Subcutaneous abdominal adipose tissue (tissue), 5 donors: ENCODE results near the gene RNF5.
A peak's percentile ranks its signal among the peaks of the same experiment; 100 is the strongest.

Experiments
- H3K27ac ChIP-seq: one replicate; pipeline ENCODE4 v1.7.0; 2013; ENCODE audit warnings: low read depth, mild to moderate bottlenecking, inconsistent platforms, low read length, moderate library complexity
- H3K27me3 ChIP-seq, 5 donors: one replicate each; pipeline ENCODE4 v1.7.0; 2013; ENCODE audit warnings: low read length in 5 of 5, inconsistent platforms in 1 of 5; ENCODE audit not compliant: control insufficient read depth in 5 of 5, insufficient read depth in 4 of 5
- H3K36me3 ChIP-seq, 5 donors: one replicate each; pipeline ENCODE4 v1.7.0; 2013; ENCODE audit warnings: low read length in 5 of 5; ENCODE audit not compliant: control insufficient read depth in 5 of 5, insufficient read depth in 5 of 5
- H3K4me1 ChIP-seq, 5 donors: one replicate each; pipeline ENCODE4 v1.7.0; 2013; ENCODE audit warnings: low read length in 5 of 5, mild to moderate bottlenecking in 3 of 5, moderate library complexity in 1 of 5; ENCODE audit not compliant: control insufficient read depth in 5 of 5, insufficient read depth in 5 of 5
- H3K4me3 ChIP-seq, 5 donors: one replicate each; pipeline ENCODE4 v1.7.0; 2013; ENCODE audit warnings: low read length in 5 of 5, low read depth in 1 of 5
- H3K9ac ChIP-seq, 5 donors: one replicate each; pipeline ENCODE4 v1.7.0; 2013; ENCODE audit warnings: low read length in 5 of 5, mild to moderate bottlenecking in 4 of 5, moderate library complexity in 3 of 5
- H3K9me3 ChIP-seq, 5 donors: one replicate each; pipeline ENCODE4 v1.7.0; 2013; ENCODE audit warnings: low read length in 5 of 5; ENCODE audit not compliant: control insufficient read depth in 5 of 5
- donor health status: healthy.
- donor health status: healthy.
- donor health status: healthy.
- donor health status: healthy.
- donor health status: healthy.

The RNF5 gene, protein sequence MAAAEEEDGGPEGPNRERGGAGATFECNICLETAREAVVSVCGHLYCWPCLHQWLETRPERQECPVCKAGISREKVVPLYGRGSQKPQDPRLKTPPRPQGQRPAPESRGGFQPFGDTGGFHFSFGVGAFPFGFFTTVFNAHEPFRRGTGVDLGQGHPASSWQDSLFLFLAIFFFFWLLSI

DNA sequence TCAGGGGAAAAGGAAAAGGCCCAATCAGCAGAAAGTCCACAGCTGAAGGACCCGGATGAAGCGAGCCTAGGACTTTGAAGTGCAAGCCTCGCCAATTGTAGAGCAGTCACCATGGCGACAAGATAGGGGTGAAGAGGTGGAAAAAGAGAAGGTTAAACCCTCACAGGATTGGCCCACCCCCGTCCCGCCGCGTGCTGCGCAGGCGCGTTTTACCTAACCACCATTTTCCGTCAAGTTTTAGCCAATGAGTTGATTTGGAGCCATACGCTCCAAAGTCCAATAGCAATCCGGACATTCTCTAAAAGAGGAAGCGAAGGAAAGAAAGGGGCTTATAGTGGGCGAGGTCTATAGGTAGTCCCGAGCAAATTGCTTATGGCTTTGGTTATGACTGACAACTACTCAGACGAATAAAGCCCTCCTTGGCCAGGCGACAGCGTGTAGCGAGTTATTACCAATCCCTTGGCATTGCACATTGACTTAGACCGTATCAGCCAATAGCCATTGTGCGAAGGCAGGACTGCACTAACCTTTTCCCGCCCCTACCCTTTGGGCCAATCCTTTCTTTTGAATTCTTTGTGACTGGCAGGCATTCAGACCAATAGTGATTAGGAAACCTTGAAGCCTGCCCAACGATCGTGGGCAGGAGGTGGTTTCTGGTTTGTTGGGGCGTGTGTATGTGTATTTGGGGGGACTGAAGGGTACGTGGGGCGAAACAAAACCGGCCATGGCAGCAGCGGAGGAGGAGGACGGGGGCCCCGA is at the start of gene RNF5:
RNF5 (plus strand) TSS at position 618 of the 759 bp plus-strand sequence; CDS start at position 725, 107 bp downstream.
- peak within 1 kb of the TSS; percentile 63 to 95 (median 85) for H3K4me3 ChIP-seq
- peaks cover 14 to 60% (median 46%) of the 10 kb centered on the region in 5 donors for H3K4me1 ChIP-seq
- H3K9ac ChIP-seq = peak within 1 kb of the TSS; percentile 66 to 87 (median 79)
- H3K9me3 ChIP-seq = no peaks in the 10 kb centered on the region
- H3K36me3 ChIP-seq = peaks cover 0 to 28% (median 19%) of the 10 kb centered on the region in 5 donors
- no peaks in the 10 kb centered on the region for H3K27me3 ChIP-seq
- peak within 1 kb of the TSS; percentile 93 for H3K27ac ChIP-seq

DNA sequence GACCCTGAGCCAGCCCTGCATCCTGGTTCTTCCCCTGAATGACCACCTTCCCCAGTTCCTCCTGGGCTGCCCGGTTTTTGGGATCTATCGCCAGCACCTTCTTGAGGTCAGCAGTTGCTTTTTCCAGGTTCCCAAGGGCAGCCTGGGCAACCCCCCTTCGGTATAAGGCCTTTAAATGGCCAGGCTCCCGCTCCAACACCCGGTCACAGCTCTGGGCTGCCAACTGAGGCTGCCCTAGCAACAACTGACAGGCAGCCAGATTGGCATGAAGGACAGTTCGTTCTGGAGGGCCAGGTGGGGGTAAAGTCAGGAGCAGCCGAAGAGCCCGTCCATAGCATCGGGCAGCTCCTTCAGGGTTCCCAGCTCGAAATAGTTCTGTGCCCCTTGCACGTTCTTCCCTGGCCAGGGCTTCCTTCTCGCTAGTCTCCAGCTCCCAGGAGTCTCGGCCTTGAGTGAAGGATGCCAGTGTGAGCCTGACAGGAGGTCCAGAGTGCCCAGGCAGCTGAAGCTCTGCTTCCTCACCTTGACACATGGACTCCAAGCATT is 49.4 kb upstream of the RNF5 start:
- H3K27me3 ChIP-seq = no peaks in the 10 kb centered on the region
- H3K4me1 ChIP-seq = peaks cover 10 to 38% (median 34%) of the 10 kb centered on the region in 5 donors
- H3K36me3 ChIP-seq = peaks cover 0 to 31% (median 23%) of the 10 kb centered on the region in 5 donors
- H3K27ac ChIP-seq = peak overlapping the region; percentile 87
- H3K9ac ChIP-seq = peak overlapping the region in 2 of 5 donors; percentile 79 to 83
- H3K4me3 ChIP-seq = peak overlapping the region; percentile 77 to 100 (median 96)
- H3K9me3 ChIP-seq = no peaks in the 10 kb centered on the region

DNA sequence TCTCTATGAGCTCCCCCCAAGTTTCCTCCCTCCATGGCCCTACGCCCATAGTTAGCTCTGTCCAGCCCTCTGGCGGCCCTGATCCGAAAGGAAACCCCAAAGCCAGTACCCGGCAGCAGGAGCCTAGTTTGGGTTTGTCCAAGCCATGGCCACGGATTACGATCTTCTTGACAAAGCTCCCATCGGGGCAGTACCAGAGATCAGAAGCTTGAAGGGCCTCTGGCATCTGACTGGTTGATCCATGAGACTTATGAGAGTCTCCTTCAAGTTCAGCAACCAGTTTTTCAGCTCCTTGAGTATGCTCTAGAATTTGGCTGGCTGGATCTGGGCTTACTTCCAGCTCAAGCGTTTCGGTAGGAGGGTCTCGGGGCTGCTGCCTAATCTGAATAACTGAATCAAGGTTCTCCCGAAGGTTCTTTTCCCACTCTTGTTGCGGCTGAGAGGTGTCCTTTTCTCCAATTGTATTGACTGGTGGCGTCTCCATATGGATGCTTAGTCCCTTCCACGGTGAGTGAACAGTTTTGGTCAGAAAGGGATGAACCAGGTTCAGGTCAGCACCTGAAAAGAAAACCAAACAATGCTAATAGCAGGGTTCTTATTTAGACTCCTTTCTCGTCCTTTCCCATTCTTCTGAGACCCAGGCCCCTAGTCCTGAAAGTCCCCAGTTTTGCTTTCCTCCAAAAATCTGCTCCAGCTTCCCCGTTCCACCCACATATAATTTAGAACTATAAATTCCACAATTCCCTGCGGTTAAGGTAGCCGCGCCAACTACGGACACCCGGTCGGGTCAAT is 48.7 kb upstream of the RNF5 start:
- H3K9ac ChIP-seq = peak overlapping the region; percentile 13 to 86 (median 79)
- no peaks in the 10 kb centered on the region for H3K9me3 ChIP-seq
- no peaks in the 10 kb centered on the region for H3K27me3 ChIP-seq
- peaks cover 10 to 38% (median 34%) of the 10 kb centered on the region in 5 donors for H3K4me1 ChIP-seq
- peak overlapping the region; percentile 77 to 96 (median 82) for H3K4me3 ChIP-seq
- H3K27ac ChIP-seq = peak overlapping the region; percentile 87
- H3K36me3 ChIP-seq = peaks cover 0 to 25% (median 16%) of the 10 kb centered on the region in 5 donors

DNA sequence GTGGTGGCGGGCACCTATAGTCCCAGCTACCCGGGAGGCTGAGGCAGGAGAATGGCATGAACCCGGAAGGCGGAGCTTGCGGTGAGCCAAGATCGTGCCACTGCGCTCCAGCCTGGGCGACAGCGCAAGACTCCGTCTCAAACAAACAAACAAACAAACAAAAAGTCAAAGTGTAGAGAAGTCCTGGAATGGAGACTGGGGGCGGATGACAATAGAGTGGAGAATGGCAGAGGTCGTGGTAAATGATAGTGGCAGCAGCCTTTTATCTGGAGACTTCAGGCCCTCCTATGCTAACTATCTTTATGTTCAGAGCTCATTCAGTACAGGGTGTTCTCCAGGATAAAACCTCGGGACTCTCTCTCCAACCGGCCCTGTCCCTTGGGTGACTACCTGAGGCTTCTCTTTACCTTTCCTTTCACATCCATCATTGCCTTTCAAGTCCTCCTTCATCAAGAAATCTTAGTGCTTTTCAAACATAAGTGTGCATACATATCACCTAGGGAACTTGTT is 46.7 kb upstream of the RNF5 start:
- peaks cover 10 to 38% (median 31%) of the 10 kb centered on the region in 5 donors for H3K4me1 ChIP-seq

DNA sequence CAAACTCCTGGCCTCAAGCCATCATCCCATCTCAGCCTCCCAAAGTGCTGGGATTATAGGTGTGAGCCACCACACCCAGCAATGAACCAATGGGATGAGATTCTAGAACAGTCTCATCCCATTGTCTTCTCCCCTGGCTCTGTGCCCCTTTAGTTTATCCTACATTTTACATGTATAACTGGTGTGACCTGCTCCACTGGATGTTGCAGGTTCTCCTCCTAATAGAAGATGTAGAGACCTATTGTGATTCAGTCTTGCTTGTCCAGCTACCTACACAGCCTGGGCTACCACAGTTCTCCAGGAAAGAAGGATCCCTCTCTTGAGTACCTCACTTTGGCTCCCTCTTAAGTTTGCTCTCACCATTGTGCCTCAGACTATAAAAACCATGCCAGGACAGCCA is 46.1 kb upstream of the RNF5 start:
- Histone ChIP-seq H3K27me3 (no peaks in the 10 kb centered on the region), H3K36me3 (no peaks in the 10 kb centered on the region), H3K27ac (no peak overlapping the region), H3K4me1 (peaks cover 7 to 32% (median 25%) of the 10 kb centered on the region in 5 donors), H3K9me3 (no peaks in the 10 kb centered on the region), H3K9ac (no peak overlapping the region), H3K4me3 (no peak overlapping the region)

More for the DNA sequence above, 46.7 kb upstream of the RNF5 start:
- H3K4me3 ChIP-seq = no peak overlapping the region
- no peaks in the 10 kb centered on the region for H3K27me3 ChIP-seq
- H3K9ac ChIP-seq = no peak overlapping the region
- H3K9me3 ChIP-seq = no peaks in the 10 kb centered on the region
- no peak overlapping the region for H3K27ac ChIP-seq
- H3K36me3 ChIP-seq = peaks cover 0 to 6% (median 0%) of the 10 kb centered on the region in 5 donors

DNA sequence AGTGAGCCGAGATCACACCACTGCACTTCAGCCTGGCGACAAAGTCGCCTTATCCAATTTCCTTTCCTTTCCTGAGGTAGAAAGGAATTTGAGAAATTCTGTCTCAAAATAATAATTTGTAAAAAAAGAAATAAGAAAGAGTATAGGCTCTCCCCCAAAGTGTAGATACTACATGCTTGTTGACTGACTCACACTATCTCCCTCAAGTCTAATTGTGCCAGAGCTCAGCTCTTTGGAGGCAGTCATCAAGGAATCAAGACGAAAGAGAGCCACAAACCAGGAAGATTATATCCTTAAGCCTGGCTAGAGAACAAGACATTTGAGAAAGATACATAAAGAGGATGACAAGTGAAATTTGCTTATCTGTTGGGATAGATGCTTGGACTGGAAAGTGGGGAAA is 44.4 kb upstream of the RNF5 start:
- Histone ChIP-seq H3K27ac (no peak overlapping the region), H3K27me3 (no peaks in the 10 kb centered on the region), H3K9me3 (no peaks in the 10 kb centered on the region), H3K4me3 (no peak overlapping the region), H3K9ac (no peak overlapping the region), H3K36me3 (no peaks in the 10 kb centered on the region), H3K4me1 (peaks cover 3 to 17% (median 13%) of the 10 kb centered on the region in 5 donors)

DNA sequence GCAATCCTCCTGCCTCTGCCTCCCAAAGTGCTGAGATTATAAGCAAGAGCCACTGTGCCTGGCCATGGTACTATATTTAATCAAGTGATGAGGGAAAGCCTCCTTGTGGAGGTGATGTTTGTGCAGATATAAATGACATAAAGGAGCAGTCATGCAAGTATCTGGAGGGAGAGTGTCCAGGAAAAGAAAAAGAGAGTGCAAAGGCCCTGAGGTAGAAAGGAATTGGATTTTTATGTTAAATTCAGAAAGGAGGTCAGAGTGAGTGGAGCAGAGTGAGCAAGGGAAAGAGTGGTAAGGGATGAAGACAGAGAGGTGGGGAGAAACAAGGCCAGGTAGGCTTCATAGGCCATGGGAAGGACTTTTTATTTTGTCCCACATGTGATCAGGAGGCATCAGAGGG is 40.8 kb upstream of the RNF5 start:
- H3K4me3 ChIP-seq = no peak overlapping the region
- H3K36me3 ChIP-seq = no peaks in the 10 kb centered on the region
- H3K27ac ChIP-seq = no peak overlapping the region
- H3K27me3 ChIP-seq = peaks cover 0 to 3% (median 0%) of the 10 kb centered on the region in 5 donors
- H3K9ac ChIP-seq = no peak overlapping the region
- H3K9me3 ChIP-seq = no peaks in the 10 kb centered on the region
- H3K4me1 ChIP-seq = peaks cover 0 to 6% (median 3%) of the 10 kb centered on the region in 5 donors

DNA sequence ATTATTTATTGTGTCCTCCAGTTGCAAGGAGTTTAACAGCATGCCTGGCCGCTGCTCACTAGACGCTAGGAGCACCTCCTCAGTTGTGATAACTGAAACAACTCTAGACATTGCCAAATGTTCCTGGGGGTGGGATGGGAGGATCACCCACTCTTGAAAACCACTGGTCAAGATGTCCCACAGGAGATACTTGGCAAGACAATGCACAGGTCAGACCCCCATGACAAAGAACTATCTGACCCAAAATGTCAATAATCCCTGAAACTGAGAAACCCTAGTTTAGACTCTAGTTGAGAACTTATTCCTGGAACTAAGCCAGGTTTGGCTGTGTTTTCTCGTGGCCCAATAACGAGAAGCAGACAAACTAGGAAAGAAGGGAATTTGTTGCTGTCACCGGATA is 38.6 kb upstream of the RNF5 start:
- H3K9ac ChIP-seq = no peak overlapping the region
- no peaks in the 10 kb centered on the region for H3K9me3 ChIP-seq
- H3K27ac ChIP-seq = no peak overlapping the region
- peaks cover 0 to 6% (median 3%) of the 10 kb centered on the region in 5 donors for H3K4me1 ChIP-seq
- peaks cover 0 to 3% (median 0%) of the 10 kb centered on the region in 5 donors for H3K27me3 ChIP-seq
- no peak overlapping the region for H3K4me3 ChIP-seq
- H3K36me3 ChIP-seq = no peaks in the 10 kb centered on the region

DNA sequence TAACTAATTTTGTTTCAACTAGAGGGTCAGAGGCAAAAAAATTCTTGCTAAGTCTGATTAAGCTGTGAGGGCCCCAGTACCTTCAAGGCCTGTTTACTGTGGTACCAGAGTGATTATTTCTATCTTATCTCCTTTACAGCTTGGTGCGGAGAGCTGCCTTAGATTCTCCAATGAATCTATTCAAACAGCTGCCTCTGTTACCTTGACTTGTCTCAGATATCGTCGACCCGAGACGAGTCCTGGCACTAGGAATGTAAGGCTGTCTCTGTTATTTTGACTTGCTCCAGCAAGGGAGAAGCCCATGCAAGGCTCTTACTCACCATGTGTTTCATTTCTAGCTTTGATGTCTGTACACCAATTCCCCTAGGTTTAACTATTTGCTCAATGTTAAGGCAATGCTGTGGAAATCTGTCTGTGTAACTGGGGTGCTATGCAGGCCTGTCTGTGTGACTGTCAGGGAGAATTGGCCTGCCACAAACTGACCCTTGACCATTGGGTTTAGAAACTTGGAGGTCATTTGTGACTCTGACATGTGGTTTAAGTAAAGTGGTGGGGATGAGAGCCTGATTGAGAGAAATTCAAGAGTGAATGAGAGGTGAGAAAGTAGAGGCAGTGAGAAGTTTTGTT is 37.7 kb upstream of the RNF5 start:
- H3K9me3 ChIP-seq = no peaks in the 10 kb centered on the region
- no peak overlapping the region for H3K4me3 ChIP-seq
- peaks cover 0 to 3% (median 0%) of the 10 kb centered on the region in 5 donors for H3K27me3 ChIP-seq
- H3K4me1 ChIP-seq = peaks cover 0 to 6% (median 3%) of the 10 kb centered on the region in 5 donors
- no peak overlapping the region for H3K9ac ChIP-seq
- no peak overlapping the region for H3K27ac ChIP-seq
- H3K36me3 ChIP-seq = no peaks in the 10 kb centered on the region
